ENCODE measurements around the gene PRKAR2B.

DNA sequence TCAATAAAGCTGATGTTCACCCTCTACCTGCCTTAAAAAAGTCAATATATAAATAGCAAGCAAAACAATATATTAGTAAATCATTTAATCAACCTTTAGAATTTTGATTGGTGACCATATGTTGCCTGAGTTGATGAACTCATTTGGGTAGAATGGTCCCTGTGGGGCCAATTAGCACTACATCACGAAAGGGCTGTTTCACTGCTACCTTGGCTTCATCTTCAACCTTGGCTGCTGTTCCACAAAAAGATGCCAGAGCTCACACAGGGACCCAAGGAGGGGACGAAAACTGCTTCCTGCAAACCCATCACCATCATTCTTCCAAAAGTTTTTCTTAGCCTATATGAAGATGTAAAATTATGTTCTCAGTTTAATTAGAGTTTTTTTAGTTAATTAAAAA, 88.9 kb downstream of the PRKAR2B start:
- TF ChIP-seq, protein P1, sequence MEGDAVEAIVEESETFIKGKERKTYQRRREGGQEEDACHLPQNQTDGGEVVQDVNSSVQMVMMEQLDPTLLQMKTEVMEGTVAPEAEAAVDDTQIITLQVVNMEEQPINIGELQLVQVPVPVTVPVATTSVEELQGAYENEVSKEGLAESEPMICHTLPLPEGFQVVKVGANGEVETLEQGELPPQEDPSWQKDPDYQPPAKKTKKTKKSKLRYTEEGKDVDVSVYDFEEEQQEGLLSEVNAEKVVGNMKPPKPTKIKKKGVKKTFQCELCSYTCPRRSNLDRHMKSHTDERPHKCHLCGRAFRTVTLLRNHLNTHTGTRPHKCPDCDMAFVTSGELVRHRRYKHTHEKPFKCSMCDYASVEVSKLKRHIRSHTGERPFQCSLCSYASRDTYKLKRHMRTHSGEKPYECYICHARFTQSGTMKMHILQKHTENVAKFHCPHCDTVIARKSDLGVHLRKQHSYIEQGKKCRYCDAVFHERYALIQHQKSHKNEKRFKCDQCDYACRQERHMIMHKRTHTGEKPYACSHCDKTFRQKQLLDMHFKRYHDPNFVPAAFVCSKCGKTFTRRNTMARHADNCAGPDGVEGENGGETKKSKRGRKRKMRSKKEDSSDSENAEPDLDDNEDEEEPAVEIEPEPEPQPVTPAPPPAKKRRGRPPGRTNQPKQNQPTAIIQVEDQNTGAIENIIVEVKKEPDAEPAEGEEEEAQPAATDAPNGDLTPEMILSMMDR (conservative IDR thresholded peaks at IDR 0.05; ENCODE audit: low read depth in 2 of 2): no peak
- no peak for TF ChIP-seq POLR2AphosphoS5 (IDR thresholded peaks at IDR 0.05; ENCODE audit: low read depth)
- no peak for TF ChIP-seq ZNF114 (CRISPR knock-in tag; IDR thresholded peaks at IDR 0.05)
- TF ChIP-seq EZH2phosphoT487 (IDR thresholded peaks at IDR 0.05; ENCODE audit: unreplicated experiment): no peak
- TF ChIP-seq, protein P2, sequence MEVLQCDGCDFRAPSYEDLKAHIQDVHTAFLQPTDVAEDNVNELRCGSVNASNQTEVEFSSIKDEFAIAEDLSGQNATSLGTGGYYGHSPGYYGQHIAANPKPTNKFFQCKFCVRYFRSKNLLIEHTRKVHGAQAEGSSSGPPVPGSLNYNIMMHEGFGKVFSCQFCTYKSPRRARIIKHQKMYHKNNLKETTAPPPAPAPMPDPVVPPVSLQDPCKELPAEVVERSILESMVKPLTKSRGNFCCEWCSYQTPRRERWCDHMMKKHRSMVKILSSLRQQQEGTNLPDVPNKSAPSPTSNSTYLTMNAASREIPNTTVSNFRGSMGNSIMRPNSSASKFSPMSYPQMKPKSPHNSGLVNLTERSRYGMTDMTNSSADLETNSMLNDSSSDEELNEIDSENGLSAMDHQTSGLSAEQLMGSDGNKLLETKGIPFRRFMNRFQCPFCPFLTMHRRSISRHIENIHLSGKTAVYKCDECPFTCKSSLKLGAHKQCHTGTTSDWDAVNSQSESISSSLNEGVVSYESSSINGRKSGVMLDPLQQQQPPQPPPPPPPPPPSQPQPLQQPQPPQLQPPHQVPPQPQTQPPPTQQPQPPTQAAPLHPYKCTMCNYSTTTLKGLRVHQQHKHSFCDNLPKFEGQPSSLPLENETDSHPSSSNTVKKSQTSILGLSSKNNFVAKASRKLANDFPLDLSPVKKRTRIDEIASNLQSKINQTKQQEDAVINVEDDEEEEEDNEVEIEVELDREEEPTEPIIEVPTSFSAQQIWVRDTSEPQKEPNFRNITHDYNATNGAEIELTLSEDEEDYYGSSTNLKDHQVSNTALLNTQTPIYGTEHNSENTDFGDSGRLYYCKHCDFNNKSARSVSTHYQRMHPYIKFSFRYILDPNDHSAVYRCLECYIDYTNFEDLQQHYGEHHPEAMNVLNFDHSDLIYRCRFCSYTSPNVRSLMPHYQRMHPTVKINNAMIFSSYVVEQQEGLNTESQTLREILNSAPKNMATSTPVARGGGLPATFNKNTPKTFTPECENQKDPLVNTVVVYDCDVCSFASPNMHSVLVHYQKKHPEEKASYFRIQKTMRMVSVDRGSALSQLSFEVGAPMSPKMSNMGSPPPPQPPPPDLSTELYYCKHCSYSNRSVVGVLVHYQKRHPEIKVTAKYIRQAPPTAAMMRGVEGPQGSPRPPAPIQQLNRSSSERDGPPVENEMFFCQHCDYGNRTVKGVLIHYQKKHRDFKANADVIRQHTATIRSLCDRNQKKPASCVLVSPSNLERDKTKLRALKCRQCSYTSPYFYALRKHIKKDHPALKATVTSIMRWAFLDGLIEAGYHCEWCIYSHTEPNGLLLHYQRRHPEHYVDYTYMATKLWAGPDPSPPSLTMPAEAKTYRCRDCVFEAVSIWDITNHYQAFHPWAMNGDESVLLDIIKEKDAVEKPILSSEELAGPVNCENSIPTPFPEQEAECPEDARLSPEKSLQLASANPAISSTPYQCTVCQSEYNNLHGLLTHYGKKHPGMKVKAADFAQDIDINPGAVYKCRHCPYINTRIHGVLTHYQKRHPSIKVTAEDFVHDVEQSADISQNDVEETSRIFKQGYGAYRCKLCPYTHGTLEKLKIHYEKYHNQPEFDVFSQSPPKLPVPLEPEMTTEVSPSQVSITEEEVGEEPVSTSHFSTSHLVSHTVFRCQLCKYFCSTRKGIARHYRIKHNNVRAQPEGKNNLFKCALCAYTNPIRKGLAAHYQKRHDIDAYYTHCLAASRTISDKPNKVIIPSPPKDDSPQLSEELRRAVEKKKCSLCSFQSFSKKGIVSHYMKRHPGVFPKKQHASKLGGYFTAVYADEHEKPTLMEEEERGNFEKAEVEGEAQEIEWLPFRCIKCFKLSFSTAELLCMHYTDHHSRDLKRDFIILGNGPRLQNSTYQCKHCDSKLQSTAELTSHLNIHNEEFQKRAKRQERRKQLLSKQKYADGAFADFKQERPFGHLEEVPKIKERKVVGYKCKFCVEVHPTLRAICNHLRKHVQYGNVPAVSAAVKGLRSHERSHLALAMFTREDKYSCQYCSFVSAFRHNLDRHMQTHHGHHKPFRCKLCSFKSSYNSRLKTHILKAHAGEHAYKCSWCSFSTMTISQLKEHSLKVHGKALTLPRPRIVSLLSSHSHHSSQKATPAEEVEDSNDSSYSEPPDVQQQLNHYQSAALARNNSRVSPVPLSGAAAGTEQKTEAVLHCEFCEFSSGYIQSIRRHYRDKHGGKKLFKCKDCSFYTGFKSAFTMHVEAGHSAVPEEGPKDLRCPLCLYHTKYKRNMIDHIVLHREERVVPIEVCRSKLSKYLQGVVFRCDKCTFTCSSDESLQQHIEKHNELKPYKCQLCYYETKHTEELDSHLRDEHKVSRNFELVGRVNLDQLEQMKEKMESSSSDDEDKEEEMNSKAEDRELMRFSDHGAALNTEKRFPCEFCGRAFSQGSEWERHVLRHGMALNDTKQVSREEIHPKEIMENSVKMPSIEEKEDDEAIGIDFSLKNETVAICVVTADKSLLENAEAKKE (CRISPR knock-in tag; IDR thresholded peaks at IDR 0.05): no peak
- no peak for TF ChIP-seq JUNB (IDR thresholded peaks at IDR 0.05; ENCODE audit: unreplicated experiment)
- TF ChIP-seq, protein P3, sequence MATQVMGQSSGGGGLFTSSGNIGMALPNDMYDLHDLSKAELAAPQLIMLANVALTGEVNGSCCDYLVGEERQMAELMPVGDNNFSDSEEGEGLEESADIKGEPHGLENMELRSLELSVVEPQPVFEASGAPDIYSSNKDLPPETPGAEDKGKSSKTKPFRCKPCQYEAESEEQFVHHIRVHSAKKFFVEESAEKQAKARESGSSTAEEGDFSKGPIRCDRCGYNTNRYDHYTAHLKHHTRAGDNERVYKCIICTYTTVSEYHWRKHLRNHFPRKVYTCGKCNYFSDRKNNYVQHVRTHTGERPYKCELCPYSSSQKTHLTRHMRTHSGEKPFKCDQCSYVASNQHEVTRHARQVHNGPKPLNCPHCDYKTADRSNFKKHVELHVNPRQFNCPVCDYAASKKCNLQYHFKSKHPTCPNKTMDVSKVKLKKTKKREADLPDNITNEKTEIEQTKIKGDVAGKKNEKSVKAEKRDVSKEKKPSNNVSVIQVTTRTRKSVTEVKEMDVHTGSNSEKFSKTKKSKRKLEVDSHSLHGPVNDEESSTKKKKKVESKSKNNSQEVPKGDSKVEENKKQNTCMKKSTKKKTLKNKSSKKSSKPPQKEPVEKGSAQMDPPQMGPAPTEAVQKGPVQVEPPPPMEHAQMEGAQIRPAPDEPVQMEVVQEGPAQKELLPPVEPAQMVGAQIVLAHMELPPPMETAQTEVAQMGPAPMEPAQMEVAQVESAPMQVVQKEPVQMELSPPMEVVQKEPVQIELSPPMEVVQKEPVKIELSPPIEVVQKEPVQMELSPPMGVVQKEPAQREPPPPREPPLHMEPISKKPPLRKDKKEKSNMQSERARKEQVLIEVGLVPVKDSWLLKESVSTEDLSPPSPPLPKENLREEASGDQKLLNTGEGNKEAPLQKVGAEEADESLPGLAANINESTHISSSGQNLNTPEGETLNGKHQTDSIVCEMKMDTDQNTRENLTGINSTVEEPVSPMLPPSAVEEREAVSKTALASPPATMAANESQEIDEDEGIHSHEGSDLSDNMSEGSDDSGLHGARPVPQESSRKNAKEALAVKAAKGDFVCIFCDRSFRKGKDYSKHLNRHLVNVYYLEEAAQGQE (IDR thresholded peaks at IDR 0.05; ENCODE audit: unreplicated experiment): no peak
- TF ChIP-seq EZH2 (IDR thresholded peaks at IDR 0.05; ENCODE audit: low read depth, unreplicated experiment): no peak
- no peak for TF ChIP-seq CREB1 (CRISPR knock-in tag; IDR thresholded peaks at IDR 0.05; ENCODE audit: low read depth)
- TF ChIP-seq NANOG (IDR thresholded peaks at IDR 0.05; ENCODE audit: borderline replicate concordance): no peak

Measured in GM23338 (cell line).